Upper lobe of left lung (tissue), 6 donors: ENCODE measurements around the gene HOXA4. TPM values are rescaled to one million over a fixed set of nuclear protein-coding genes. Genes with fewer than 3 reads are reported as not detected.
A peak's percentile ranks its signal among the peaks of the same experiment; 100 is the strongest.

ENCODE experiments used
- ATAC-seq, 2 donors: fragments of 200-7000 bp; cut with Tn5 transposase; one replicate each; pipeline ENCODE4 v1.9.1; 2022; ENCODE audit warnings: mild to moderate bottlenecking in 2 of 2, moderate library complexity in 2 of 2; ENCODE audit not compliant: low FRiP score in 2 of 2
- DNase-seq, 2 donors: peaks; one replicate each; pipeline ENCODE4 v3.0.0-alpha.2; 2019 to 2020
- H3K27ac ChIP-seq, 4 donors: fragments of 200-600 bp; sonication (generic); one replicate each; pipeline ENCODE4 v1.5.1; 2016 to 2019
- H3K27me3 ChIP-seq, 4 donors: fragments of 200-600 bp; sonication (generic); one replicate each; pipeline ENCODE4 v1.5.1; 2017 to 2019
- H3K36me3 ChIP-seq, 4 donors: fragments of 200-600 bp; sonication (generic); one replicate each; pipeline ENCODE4 v1.5.1; 2016 to 2019
- H3K4me1 ChIP-seq, 4 donors: fragments of 200-600 bp; sonication (generic); one replicate each; pipeline ENCODE4 v1.5.1; 2018 to 2019
- H3K4me3 ChIP-seq, 4 donors: fragments of 200-600 bp; sonication (generic); one replicate each; pipeline ENCODE4 v1.5.1; 2017 to 2019; ENCODE audit warnings: mild to moderate bottlenecking in 2 of 4, moderate library complexity in 1 of 4
- H3K9me3 ChIP-seq, 4 donors: fragments of 200-600 bp; sonication (generic); one replicate each; pipeline ENCODE4 v1.5.1; 2018 to 2019
- EP300 ChIP-seq, 4 donors: sonication (generic); formaldehyde crosslinking; IDR thresholded peaks; one replicate each; pipeline ENCODE4 v1.5.1; 2017; ENCODE audit warnings: antibody characterized with exemption in 4 of 4, control low read depth in 2 of 4
- POLR2A ChIP-seq, 4 donors: fragments of 450-650 bp; IDR thresholded peaks; one replicate each; pipeline ENCODE4 v1.5.1; 2016 to 2017; ENCODE audit warnings: antibody characterized with exemption in 4 of 4, mild to moderate bottlenecking in 2 of 4
- POLR2AphosphoS5 ChIP-seq, 2 donors: sonication (generic); formaldehyde crosslinking; IDR thresholded peaks; one replicate each; pipeline ENCODE4 v1.5.1; 2017; ENCODE audit warnings: antibody characterized with exemption in 2 of 2
- WGBS, 2 donors: methylation state at CpG; one replicate each; pipeline ENCODE4 v1.1.5; 2017 to 2018; 5-methylcytosine and 5-hydroxymethylcytosine counted together
- total RNA-seq, 6 donors: library from RNA; depleted of rRNA in 4 of 6; stranded (reverse); fragments of >200 nt in 4 of 6; gene quantifications; one replicate each; pipeline versions ENCODE4 v1.1.0 to v1.2.1, GENCODE V29; 2016 to 2021
- TF ChIP-seq, protein P1 (sequence below), 6 experiments: fragments of 450-650 bp in 4 of 6; fragments of 200-600 bp in 2 of 6; sonication (generic) in 2 of 6; IDR thresholded peaks; one replicate each; pipeline ENCODE4 v1.5.1; 2016 to 2019; ENCODE audit warnings: antibody characterized with exemption in 6 of 6
- donor health status: DM: no; HTN: no; CAD: no; lungs with moderate emphysema.
- donor health status: DM: no; HTN: yes; CAD: no; lungs with severe emphysema.

The HOXA4 gene
- total RNA-seq, 6 donors from 2014 or later = 1.5 to 10.5 (median 6.2) TPM

DNA sequence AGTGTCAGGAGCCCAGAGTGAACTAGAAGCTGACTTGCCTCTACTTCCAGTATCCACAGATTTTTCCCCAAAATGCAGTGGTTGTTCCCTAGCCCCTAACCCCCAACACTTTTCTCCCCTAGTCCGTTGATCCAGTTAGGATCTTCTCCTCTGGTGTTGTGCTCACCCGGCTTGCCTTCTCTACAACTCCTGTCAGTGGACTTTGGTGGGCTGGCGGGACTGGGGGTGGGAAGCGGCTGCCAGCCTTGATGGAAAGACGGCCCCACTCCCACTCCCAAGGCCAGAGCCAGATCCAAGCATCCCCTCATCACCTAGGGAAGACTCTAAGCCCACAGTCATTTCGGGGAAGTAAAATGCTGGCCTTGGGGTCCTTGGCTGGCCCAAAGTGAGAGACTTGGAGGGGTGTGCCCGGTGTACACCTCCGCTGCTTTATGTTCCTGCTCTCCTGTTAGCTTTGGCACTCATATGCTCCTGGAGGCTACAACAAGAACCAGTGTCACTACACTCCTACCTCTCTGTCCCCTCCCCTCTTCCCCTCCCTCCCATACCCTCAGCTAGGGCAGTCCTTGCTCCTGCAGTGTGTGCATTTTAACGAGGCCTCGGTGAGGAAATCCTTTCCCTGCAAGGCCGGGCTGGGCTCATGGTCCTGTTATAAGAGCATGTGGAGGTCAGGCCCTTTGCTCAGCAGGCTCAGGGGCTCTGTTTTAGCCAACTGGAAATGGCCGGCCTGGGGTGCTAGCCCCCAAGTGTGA is 44.5 kb upstream of the HOXA4 start:
- peak in 1 of 2 donors; percentile 10 for DNase-seq

DNA sequence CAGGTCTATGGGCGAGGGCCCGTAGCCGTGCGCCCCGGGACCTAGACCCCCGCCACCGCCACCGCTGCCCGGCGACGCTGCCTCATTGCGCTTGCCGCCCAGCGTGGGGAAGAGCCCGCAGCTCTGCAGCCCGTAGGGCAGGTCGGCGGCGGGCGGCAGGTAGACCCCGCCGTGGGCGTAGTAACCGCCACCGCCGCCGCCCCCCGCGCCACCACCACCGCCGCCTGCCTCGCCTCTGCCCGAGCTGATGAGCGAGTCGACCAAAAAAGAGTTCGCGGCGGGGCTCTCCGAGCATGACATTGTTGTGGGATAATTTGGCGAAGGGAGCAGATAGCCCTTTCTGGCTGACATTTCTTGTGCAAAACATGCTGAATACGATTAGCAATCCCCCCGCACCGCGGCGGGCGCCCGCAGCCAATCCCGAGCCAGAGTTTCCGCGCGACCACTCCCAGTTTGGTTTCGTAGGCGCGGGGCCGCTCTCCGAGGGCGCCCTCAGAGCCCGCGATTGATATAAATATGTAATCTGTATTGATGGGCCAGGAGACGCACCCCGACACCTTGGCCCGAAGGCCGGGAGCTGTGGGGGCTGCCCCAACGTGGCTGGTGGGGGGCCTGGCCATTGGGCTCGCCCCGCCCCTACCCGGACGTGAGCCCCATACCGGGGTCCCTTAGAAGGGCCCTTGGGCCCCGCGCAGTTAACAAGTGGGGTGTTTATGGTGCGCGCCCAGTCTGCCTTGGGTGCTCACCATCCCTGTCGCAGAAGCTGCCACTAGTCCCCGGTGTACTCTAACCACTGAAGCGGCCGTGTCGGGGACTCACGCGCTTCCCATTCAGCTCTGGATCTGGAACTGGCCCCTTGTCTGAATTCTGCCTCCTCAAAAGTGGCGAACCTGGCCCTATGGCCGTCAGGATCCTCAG is 43.7 kb upstream of the HOXA4 start, which contains the start of gene HOXA10:
Gene HOXA10, minus strand, starts transcription at position 365 of the 918 bp plus-strand sequence. Its CDS starts 14 bp downstream, at position 351.
- peaks cover 24 to 43% (median 33%) of the 10 kb centered on the region in 4 donors for H3K4me1 ChIP-seq
- peaks cover 2 to 95% (median 69%) of the 10 kb centered on the region in 4 donors for H3K27me3 ChIP-seq
- DNase-seq = peak; percentile 17 to 84
- no peaks in the 10 kb centered on the region for H3K36me3 ChIP-seq
- H3K9me3 ChIP-seq = peaks cover 0 to 6% (median 0%) of the 10 kb centered on the region in 4 donors
- no peak within 1 kb of the TSS for H3K27ac ChIP-seq
- ATAC-seq = no peak
- no peak for TF ChIP-seq POLR2AphosphoS5 (IDR thresholded peaks at IDR 0.05)
- TF ChIP-seq, protein P1, sequence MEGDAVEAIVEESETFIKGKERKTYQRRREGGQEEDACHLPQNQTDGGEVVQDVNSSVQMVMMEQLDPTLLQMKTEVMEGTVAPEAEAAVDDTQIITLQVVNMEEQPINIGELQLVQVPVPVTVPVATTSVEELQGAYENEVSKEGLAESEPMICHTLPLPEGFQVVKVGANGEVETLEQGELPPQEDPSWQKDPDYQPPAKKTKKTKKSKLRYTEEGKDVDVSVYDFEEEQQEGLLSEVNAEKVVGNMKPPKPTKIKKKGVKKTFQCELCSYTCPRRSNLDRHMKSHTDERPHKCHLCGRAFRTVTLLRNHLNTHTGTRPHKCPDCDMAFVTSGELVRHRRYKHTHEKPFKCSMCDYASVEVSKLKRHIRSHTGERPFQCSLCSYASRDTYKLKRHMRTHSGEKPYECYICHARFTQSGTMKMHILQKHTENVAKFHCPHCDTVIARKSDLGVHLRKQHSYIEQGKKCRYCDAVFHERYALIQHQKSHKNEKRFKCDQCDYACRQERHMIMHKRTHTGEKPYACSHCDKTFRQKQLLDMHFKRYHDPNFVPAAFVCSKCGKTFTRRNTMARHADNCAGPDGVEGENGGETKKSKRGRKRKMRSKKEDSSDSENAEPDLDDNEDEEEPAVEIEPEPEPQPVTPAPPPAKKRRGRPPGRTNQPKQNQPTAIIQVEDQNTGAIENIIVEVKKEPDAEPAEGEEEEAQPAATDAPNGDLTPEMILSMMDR (IDR thresholded peaks at IDR 0.05) = no peak
- no peak for TF ChIP-seq EP300 (IDR thresholded peaks at IDR 0.05)
- no peak for TF ChIP-seq POLR2A (IDR thresholded peaks at IDR 0.05)
- WGBS, 2 donors = 10 to 34% methylated on average over 4 to 56 of the region's 82 CpGs
- H3K4me3 ChIP-seq = peak within 1 kb of the TSS; percentile 3 to 53 (median 40)

More for the DNA sequence above, 44.5 kb upstream of the HOXA4 start:
- Histone ChIP-seq H3K4me1 (peaks cover 27 to 43% (median 32%) of the 10 kb centered on the region in 4 donors), H3K4me3 (no peak overlapping the region), H3K27ac (no peak overlapping the region), H3K9me3 (peaks cover 0 to 6% (median 0%) of the 10 kb centered on the region in 4 donors), H3K27me3 (peaks cover 2 to 95% (median 67%) of the 10 kb centered on the region in 4 donors), H3K36me3 (no peaks in the 10 kb centered on the region)
- no peak for ATAC-seq
- TF ChIP-seq POLR2A (IDR thresholded peaks at IDR 0.05) (no peak), POLR2AphosphoS5 (IDR thresholded peaks at IDR 0.05) (no peak), EP300 (IDR thresholded peaks at IDR 0.05) (no peak)
- TF ChIP-seq, protein P1 (IDR thresholded peaks at IDR 0.05) = no peak
- 59 to 61% methylated on average over 8 to 12 of the region's 12 CpGs for WGBS, 2 donors

DNA sequence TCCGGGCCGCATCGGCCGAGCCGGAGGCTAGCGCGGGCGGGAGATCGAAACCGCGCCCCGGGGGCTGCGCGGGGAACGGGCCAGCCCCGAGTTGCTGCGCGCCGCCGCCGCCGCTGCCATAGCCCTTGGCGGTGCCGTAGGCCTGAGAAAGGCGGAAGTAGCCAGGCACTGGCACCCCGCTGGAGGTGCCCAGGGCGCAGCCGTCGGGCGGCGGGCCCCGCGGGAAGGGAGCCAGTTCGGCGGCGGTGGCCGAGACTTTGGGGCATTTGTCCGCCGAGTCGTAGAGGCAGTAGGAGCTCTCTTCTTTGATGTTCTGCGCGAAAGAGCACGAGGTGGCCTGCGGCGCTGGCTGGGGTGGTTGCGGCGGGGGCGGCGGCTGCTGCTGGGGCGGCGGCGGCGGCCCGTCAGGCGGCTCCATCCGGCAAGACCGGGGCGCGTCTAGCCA is 43.0 kb upstream of the HOXA4 start:
- Histone ChIP-seq H3K9me3 (peaks cover 0 to 6% (median 0%) of the 10 kb centered on the region in 4 donors), H3K27ac (no peak overlapping the region)
- ATAC-seq = peak in 1 of 2 donors; percentile 76

DNA sequence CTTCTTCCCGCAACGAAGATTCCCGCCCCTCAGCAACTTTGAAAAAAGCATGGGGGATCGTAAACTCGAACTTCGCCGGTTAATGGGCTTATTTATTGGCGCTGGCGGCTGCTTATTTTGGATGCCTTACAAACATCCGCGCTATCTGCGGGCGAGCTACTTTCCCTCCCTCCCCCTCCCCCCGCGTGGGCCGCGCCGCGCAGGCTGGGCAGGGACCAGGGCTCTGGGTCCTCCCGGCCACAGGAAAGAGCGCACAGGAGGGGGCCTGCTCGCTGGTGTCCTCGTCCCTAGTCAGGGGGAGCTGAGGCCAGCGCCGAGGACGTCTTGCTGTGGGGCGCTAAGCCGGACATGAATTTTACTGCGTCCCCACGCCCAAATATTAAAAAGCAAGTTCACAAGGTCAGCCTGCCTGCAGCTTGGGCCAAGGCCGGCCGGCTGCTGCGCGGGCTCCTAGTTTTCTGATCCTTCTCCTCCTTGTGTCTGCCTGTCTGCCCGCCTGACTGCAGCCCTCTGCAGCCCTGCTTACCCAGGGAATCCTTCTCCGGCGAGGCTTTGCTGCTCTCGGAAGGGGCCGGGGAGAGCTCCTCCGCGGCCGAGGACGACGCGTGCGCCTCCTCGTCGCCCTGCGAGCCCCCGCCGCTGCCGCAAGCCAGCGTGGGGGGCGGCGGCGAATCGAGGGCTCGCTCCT is 42.4 kb upstream of the HOXA4 start:
- H3K27ac ChIP-seq = no peak overlapping the region
- peak overlapping the region; percentile 3 to 53 (median 40) for H3K4me3 ChIP-seq
- peak; percentile 17 to 87 for DNase-seq
- H3K4me1 ChIP-seq = peaks cover 24 to 44% (median 33%) of the 10 kb centered on the region in 4 donors
- peak in 1 of 2 donors; percentile 44 for ATAC-seq
- peaks cover 2 to 95% (median 77%) of the 10 kb centered on the region in 4 donors for H3K27me3 ChIP-seq
- peaks cover 0 to 6% (median 0%) of the 10 kb centered on the region in 4 donors for H3K9me3 ChIP-seq
- no peaks in the 10 kb centered on the region for H3K36me3 ChIP-seq
- 2 to 3% methylated on average over 23 of the region's 58 CpGs for WGBS, 2 donors
- TF ChIP-seq POLR2A (IDR thresholded peaks at IDR 0.05) (no peak), EP300 (IDR thresholded peaks at IDR 0.05) (no peak), POLR2AphosphoS5 (IDR thresholded peaks at IDR 0.05) (no peak)
- TF ChIP-seq, protein P1 (IDR thresholded peaks at IDR 0.05) = no peak

More for the DNA sequence above, 43.0 kb upstream of the HOXA4 start:
- TF ChIP-seq, protein P1 (IDR thresholded peaks at IDR 0.05) = no peak
- TF ChIP-seq POLR2AphosphoS5 (IDR thresholded peaks at IDR 0.05) (no peak), POLR2A (IDR thresholded peaks at IDR 0.05) (no peak), EP300 (IDR thresholded peaks at IDR 0.05) (no peak)
- peaks cover 24 to 44% (median 33%) of the 10 kb centered on the region in 4 donors for H3K4me1 ChIP-seq
- H3K36me3 ChIP-seq = no peaks in the 10 kb centered on the region
- 2 to 8% methylated on average over 10 of the region's 59 CpGs for WGBS, 2 donors
- peaks cover 2 to 95% (median 73%) of the 10 kb centered on the region in 4 donors for H3K27me3 ChIP-seq
- peak; percentile 47 to 91 for DNase-seq
- H3K4me3 ChIP-seq = peak overlapping the region; percentile 3 to 53 (median 40)
